Activated CD4-positive, alpha-beta T cell treated with anti-CD3 and anti-CD28 coated beads, Interleukin-2, Interleukin-6, amounts not matched to agents 100 ng/mL and 50 ng/mL, durations not matched to agents 16 hours and 8 hours (primary cell): ENCODE measurements around the gene STYX.

Experiments used
- DNase-seq: peaks from one replicate; pipeline ENCODE4 v3.0.0-alpha.2; 2020

Gene STYX

GRCh38 chr14:52790756-52791222 lies 60.8 kb downstream of the STYX start:
- DNase-seq, result peak; percentile 5

DNA sequence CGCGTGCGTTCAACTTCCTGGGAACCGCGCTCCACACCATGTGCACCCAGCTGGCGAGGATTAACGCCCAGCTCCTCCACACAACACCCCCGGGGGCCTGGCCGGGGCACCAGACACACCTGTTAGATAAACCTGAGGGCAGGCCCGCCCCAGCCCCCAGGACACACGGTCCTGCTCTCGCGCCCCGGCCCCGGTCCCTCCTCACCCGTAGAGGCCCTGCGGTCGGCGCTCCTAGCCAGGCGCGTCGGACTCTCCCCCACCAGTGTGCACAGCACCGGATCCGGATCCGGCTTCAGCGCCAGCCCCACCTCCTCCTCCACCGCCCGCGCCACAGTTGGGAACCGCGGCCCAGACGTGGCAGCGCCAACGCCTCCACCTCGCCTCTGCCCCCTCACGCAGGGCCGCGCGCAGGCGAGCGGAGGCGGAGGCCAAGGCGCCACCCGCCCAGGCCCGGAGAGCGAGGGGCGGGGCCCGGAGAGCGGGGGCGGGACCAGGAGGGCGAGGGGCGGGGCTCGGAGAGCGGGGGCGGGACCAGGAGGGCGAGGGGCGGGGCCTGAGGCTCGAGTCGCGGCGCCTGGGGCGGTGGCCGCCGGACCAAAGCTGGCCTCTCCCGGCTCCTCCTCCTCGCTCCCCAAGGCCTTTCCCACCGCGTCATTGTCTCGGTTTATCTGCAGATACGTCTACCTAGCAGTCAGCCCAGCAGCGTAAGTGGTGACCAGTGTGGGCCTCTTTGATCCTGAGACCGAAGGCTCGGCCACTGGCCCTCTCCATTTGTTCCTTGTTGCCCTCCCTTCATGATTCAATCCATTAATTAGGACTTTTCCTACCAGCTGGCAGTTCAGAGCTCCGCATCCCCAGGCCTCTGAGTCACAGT lies 61.5 kb downstream of the STYX start, which contains the start of gene GNPNAT1:
TSS of gene GNPNAT1 (minus strand) at position 385 of the 874 bp plus-strand sequence. CDS start 6,957 bp downstream, outside the sequence.
- DNase-seq, result peak; percentile 94

- no peak for DNase-seq
These were observed 62.1 kb downstream of the STYX start for GRCh38 chr14:52792097-52792415.

DNA sequence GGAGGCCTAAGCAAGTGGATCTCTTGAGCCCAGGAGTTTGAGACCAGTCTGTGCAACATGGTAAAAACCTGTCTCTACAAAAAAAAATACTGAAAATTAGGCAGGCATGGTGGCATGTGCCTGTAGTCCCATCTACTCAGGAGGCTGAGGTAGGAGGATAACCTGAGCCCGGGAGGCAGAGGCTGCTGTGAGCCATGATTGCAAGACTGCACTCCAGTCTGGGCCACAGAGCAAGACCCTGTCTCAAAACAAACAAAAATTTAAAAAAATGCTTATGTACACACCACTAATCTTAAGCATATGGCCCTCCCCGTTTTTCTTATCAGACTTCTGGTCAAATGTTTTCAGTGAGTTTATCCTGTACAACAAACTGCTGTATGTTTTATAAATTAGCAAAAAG lies 63.1 kb downstream of the STYX start:
- DNase-seq, result no peak

GRCh38 chr14:52797653-52798052 lies 67.7 kb downstream of the STYX start:
- no peak for DNase-seq

DNA sequence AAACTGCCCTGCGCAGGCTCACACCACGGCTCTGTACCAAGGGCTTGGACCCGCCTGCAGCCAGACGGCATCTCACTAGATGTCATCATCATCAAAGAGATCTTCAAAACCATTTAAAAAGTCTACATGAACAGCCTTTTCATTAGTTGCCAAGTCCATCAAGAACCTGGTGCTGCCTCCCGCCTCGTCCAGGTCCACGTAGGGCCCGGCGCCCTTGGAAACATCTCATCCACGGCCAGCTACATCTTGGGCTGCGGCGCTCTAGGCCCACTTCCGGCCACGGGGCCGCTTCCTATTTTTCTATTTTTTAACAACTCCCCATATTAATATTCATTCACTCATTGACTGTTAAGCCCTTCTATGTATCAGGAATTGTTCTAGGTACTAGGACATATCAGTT lies 68.9 kb downstream of the STYX start:
- no peak for DNase-seq

DNA sequence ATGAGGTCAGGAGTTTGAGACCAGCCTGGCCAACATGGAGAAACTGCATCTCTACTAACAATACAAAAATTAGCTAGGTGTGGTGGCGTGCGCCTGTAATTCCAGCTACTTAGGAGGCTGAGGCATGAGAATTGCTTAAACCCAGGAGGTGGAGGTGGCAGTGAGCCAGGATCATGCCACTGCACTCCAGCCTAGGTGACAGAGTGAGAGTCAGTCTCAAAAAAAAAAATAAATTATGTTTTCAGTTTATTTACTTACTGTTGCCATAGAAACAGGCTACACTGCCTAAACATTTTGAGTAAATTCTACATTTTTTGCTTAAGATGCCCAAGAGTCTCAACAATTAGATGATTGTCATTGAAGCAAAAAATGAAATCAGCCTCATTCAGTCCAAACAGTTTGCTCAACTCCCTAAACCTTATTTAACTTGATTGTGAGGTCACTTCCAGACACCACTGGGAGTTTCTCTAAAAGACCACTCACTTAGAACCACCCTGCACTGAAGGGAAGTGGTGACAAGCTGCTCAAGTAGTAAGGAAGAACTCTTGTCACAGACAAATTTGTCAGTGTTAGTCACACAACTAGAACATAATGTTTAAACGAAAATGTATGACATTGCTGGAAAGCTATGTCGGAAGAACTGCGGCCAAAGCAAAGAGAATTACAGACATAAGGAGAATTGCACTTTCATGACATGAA lies 71.2 kb downstream of the STYX start:
- DNase-seq, result no peak

- DNase-seq, result no peak
These were observed 72.6 kb downstream of the STYX start for GRCh38 chr14:52802597-52802996.

GRCh38 chr14:52806115-52806514 lies 76.1 kb downstream of the STYX start:
- DNase-seq, result no peak

GRCh38 chr14:52808101-52808500 lies 78.1 kb downstream of the STYX start:
- DNase-seq, result no peak

DNA sequence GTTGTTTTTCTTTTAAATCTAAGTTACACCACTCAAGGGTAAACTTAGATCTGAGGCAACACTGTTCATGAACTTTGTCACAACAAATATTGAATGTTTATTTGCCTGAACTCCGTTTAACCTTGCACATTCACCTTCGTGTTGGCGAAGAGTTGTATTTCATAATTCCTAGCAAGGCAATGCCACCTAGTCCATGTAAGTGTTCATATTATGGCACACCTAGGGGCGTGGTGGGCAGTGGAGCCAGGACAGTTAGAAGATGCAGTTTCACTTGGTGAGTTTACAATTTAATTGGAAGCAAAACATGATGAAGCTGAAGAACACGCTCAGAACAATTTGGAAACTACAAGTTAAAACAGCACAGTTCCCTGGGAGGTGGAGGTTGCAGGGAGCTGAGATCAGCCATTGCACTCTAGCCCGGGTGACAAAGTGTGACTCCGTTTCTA lies 91.9 kb downstream of the STYX start:
- DNase-seq, result no peak

DNA sequence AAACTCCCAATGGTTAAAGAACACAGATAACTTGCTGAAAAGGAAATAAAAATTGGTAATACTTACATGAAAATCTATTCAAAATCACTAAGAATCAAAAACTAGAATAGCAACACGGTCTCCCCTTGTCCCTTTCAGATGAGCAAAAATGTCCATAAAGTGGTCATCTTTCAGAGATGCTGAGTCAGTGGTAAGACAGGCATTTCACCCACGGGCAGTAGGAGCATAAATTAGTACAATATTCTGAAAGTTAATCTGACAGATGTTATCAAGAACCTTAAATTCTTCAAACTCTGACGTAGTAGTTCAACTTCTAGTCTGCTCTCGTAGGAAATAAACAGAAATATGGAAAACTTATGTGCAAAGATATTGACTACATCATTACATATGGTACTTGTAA lies 94.5 kb downstream of the STYX start:
- DNase-seq, result no peak
